Loucy (cell line): ENCODE results near the gene SFXN5.

Experiments
- H2AFZ ChIP-seq: fragments of 200-600 bp; sonication (generic); 2 replicates; pipeline ENCODE4 v1.6.0; 2016; ENCODE audit warnings: antibody characterized with exemption, mild to moderate bottlenecking, low read length, moderate library complexity
- H3F3A ChIP-seq: fragments of 200-600 bp; 2 replicates; pipeline ENCODE4 v1.6.0; 2016; ENCODE audit warnings: antibody characterized with exemption, low read depth, mild to moderate bottlenecking
- H3K27me3 ChIP-seq: fragments of 200-600 bp; sonication (generic); 2 replicates; pipeline ENCODE4 v1.6.1; 2014; ENCODE audit warnings: low read length, mild to moderate bottlenecking; ENCODE audit not compliant: insufficient read depth, poor library complexity, severe bottlenecking
- H3K36me3 ChIP-seq: fragments of 200-600 bp; sonication (generic); 2 replicates; pipeline ENCODE4 v1.6.1; 2016; ENCODE audit warnings: low read length; ENCODE audit not compliant: insufficient read depth
- H3K4me1 ChIP-seq: fragments of 200-600 bp; sonication (generic); 2 replicates; pipeline ENCODE4 v1.5.1; 2014; ENCODE audit warnings: low read length, mild to moderate bottlenecking; ENCODE audit not compliant: insufficient read depth, poor library complexity, severe bottlenecking
- H3K4me2 ChIP-seq: fragments of 200-600 bp; sonication (generic); 2 replicates; pipeline ENCODE4 v1.6.0; 2014; ENCODE audit warnings: antibody characterized with exemption, low read length, low read depth, mild to moderate bottlenecking; ENCODE audit not compliant: poor library complexity, severe bottlenecking
- H3K4me3 ChIP-seq: fragments of 200-600 bp; sonication (generic); 2 replicates; pipeline ENCODE4 v1.5.1; 2014; ENCODE audit warnings: low read length, mild to moderate bottlenecking, mixed read lengths; ENCODE audit not compliant: poor library complexity, severe bottlenecking
- H3K79me2 ChIP-seq: fragments of 200-600 bp; sonication (generic); 2 replicates; pipeline ENCODE4 v1.6.1; 2014; ENCODE audit warnings: low read length; ENCODE audit not compliant: insufficient read depth
- H3K9ac ChIP-seq: fragments of 200-600 bp; sonication (generic); 2 replicates; pipeline ENCODE4 v1.6.0; 2014; ENCODE audit warnings: mild to moderate bottlenecking, low read depth, low read length, moderate library complexity; ENCODE audit not compliant: poor library complexity, severe bottlenecking
- H3K9me2 ChIP-seq: fragments of 200-600 bp; sonication (generic); replicated peaks from 2 replicates; pipeline ENCODE4 v1.6.1; 2016; ENCODE audit warnings: low read depth, low read length, mixed read lengths
- H3K9me3 ChIP-seq: fragments of 200-600 bp; sonication (generic); 2 replicates; pipeline ENCODE4 v1.6.1; 2014; ENCODE audit warnings: mild to moderate bottlenecking, antibody characterized with exemption, low read length, low read depth; ENCODE audit not compliant: insufficient read depth
- H4K20me1 ChIP-seq: fragments of 200-600 bp; sonication (generic); 2 replicates; pipeline ENCODE4 v1.6.0; 2014; ENCODE audit warnings: antibody characterized with exemption, low read length, mild to moderate bottlenecking; ENCODE audit not compliant: insufficient read depth, poor library complexity, severe bottlenecking
- CTCF ChIP-seq: fragments of 200-600 bp; sonication (generic); conservative IDR thresholded peaks from 2 replicates; pipeline ENCODE4 v1.5.1; 2014; ENCODE audit warnings: mild to moderate bottlenecking, antibody characterized with exemption, low read length
- EZH2phosphoT487 ChIP-seq: fragments of 200-600 bp; IDR thresholded peaks from 2 replicates; pipeline ENCODE4 v1.6.1; 2018; ENCODE audit warnings: antibody characterized with exemption, mild to moderate bottlenecking, moderate library complexity, borderline replicate concordance

SFXN5 gene

GRCh38 chr2:73088703-73089102, 17.2 kb upstream of the SFXN5 start:
- H3K36me3 ChIP-seq = peaks cover 19% of the 10 kb centered on the region; the same call in 1 of the 2 replicates
- H3K4me3 ChIP-seq = no peak overlapping the region
- no peaks in the 10 kb centered on the region for H4K20me1 ChIP-seq
- H3K27me3 ChIP-seq = no peaks in the 10 kb centered on the region
- H3K4me2 ChIP-seq = no peak overlapping the region
- TF ChIP-seq CTCF (no peak), EZH2phosphoT487 (no peak)
- H3K9me2 ChIP-seq = no peaks in the 10 kb centered on the region
- H3K79me2 ChIP-seq = no peaks in the 10 kb centered on the region
- peaks cover 10% of the 10 kb centered on the region for H3K4me1 ChIP-seq
- no peaks in the 10 kb centered on the region for H3F3A ChIP-seq
- no peak overlapping the region for H2AFZ ChIP-seq
- H3K9ac ChIP-seq = no peak overlapping the region
- H3K9me3 ChIP-seq = no peaks in the 10 kb centered on the region

GRCh38 chr2:73088211-73088610, 16.7 kb upstream of the SFXN5 start:
- Histone ChIP-seq H3F3A (no peaks in the 10 kb centered on the region), H3K4me2 (no peak overlapping the region), H3K9me3 (no peaks in the 10 kb centered on the region), H3K9me2 (no peaks in the 10 kb centered on the region), H4K20me1 (no peaks in the 10 kb centered on the region), H3K4me1 (peaks cover 10% of the 10 kb centered on the region), H3K79me2 (no peaks in the 10 kb centered on the region), H3K9ac (no peak overlapping the region), H3K36me3 (peaks cover 19% of the 10 kb centered on the region; the same call in 1 of the 2 replicates), H2AFZ (no peak overlapping the region), H3K4me3 (no peak overlapping the region), H3K27me3 (no peaks in the 10 kb centered on the region)
- TF ChIP-seq CTCF = no peak
- TF ChIP-seq EZH2phosphoT487 = no peak

- no peaks in the 10 kb centered on the region for H3K9me3 ChIP-seq
- H3K36me3 ChIP-seq = peaks cover 19% of the 10 kb centered on the region; the same call in 1 of the 2 replicates
- peaks cover 7% of the 10 kb centered on the region for H3K4me1 ChIP-seq
- no peaks in the 10 kb centered on the region for H3K79me2 ChIP-seq
- TF ChIP-seq EZH2phosphoT487 = no peak
- no peak for TF ChIP-seq CTCF
- no peaks in the 10 kb centered on the region for H3K9me2 ChIP-seq
- no peak overlapping the region for H3K4me3 ChIP-seq
- H3K9ac ChIP-seq = no peak overlapping the region
- no peak overlapping the region for H3K4me2 ChIP-seq
- H4K20me1 ChIP-seq = no peaks in the 10 kb centered on the region
- no peaks in the 10 kb centered on the region for H3F3A ChIP-seq
- H3K27me3 ChIP-seq = no peaks in the 10 kb centered on the region
- H2AFZ ChIP-seq = no peak overlapping the region
Measured at GRCh38 chr2:73087311-73087710, 15.8 kb upstream of the SFXN5 start.
